ENCODE measurements around the gene DIS3L2. TPM values are rescaled to one million over a fixed set of nuclear protein-coding genes. Genes with fewer than 3 reads are reported as not detected.

The DIS3L2 gene
- total and polyA plus RNA-seq, 2 of the 4 experiments (the other 2 are of a cell fraction), result 14.7 to 19.2 TPM

GRCh38 chr2:231987124-231987727, 25.7 kb downstream of the DIS3L2 start:
- Histone ChIP-seq H3K4me2 (ENCODE audit: low read depth, low read length) (no peak overlapping the region), H3K36me3 (ENCODE audit: control insufficient read depth, insufficient read depth, low read length) (no peaks in the 10 kb centered on the region; the same call in 1 of the 2 replicates), H3K9ac (ENCODE audit: low read depth, low read length) (no peak overlapping the region), H3K4me1 (ENCODE audit: control insufficient read depth, insufficient read depth, low read length) (peaks cover 3% of the 10 kb centered on the region), H3K27me3 (ENCODE audit: control insufficient read depth, insufficient read depth, low read length) (no peaks in the 10 kb centered on the region), H2BK120ac (ENCODE audit: low read depth, low read length) (no peak overlapping the region), H3K27ac (ENCODE audit: insufficient read depth, low read length) (no peak overlapping the region), H3K23ac (ENCODE audit: low read depth, low read length) (no peak overlapping the region), H2BK15ac (ENCODE audit: low read depth, low read length) (no peak overlapping the region), H4K8ac (ENCODE audit: low read depth in 2 of 2, low read length in 2 of 2) (no peak overlapping the region), H3K56ac (ENCODE audit: extremely low read depth, insufficient read depth, low read length) (no peak overlapping the region), H2BK5ac (ENCODE audit: low read depth, low read length, poor library complexity, severe bottlenecking) (no peak overlapping the region), H2AK5ac (ENCODE audit: low read depth, low read length) (no peak overlapping the region), H4K20me1 (ENCODE audit: insufficient read depth, low read length) (peaks cover 21% of the 10 kb centered on the region; the same call in 1 of the 2 replicates), H3K4ac (ENCODE audit: low read depth, low read length) (no peak overlapping the region), H3K9me3 (ENCODE audit: control insufficient read depth, insufficient read depth, low read length) (no peaks in the 10 kb centered on the region), H3K4me3 (ENCODE audit: insufficient read depth, low read depth, low read length) (no peak overlapping the region), H3K9me1 (ENCODE audit: insufficient read depth, low read length) (peaks cover 14% of the 10 kb centered on the region), H3K14ac (replicated peaks; ENCODE audit: low read depth, low read length) (no peak overlapping the region), H2AK9ac (replicated peaks; ENCODE audit: low read depth, low read length, poor library complexity) (no peak overlapping the region), H2AFZ (replicated peaks; ENCODE audit: low read length, poor library complexity) (no peak overlapping the region), H3K18ac (ENCODE audit: low read depth, low read length) (no peak overlapping the region), H4K5ac (ENCODE audit: low read depth, low read length) (no peak overlapping the region), H3K79me1 (ENCODE audit: low read depth in 1 of 2, low read length in 2 of 2) (peaks cover 34 to 50% of the 10 kb centered on the region in 2 experiments), H2BK20ac (ENCODE audit: low read depth, low read length) (no peak overlapping the region), H4K91ac (ENCODE audit: insufficient read depth, low read depth, low read length) (no peak overlapping the region)
- in situ Hi-C loops (cut with MboI; ENCODE audit: low sequenced_read_pairs) (no loop called here), intact Hi-C loops (cut with micrococcal nuclease) (no loop called here), dilution Hi-C loops (cut with HindIII; ENCODE audit: low sequenced_read_pairs, unreplicated experiment) (no loop called here)
- TF ChIP-seq CHD1 (IDR thresholded peaks at IDR 0.05; ENCODE audit: low read depth, low read length), result no peak
- no peak for TF ChIP-seq MAZ (IDR thresholded peaks at IDR 0.05; ENCODE audit: borderline replicate concordance, low read depth, low read length)
- TF ChIP-seq NFE2L2 (IDR thresholded peaks at IDR 0.05; ENCODE audit: low read depth, low read length), result no peak
- TF ChIP-seq FOS (IDR thresholded peaks at IDR 0.05; ENCODE audit: low read depth, low read length), result no peak
- TF ChIP-seq RFX5 (IDR thresholded peaks at IDR 0.05; ENCODE audit: low read depth, low read length), result no peak
- no peak for TF ChIP-seq USF2 (IDR thresholded peaks at IDR 0.05; ENCODE audit: low read depth, low read length)
- no peak for TF ChIP-seq MXI1 (IDR thresholded peaks at IDR 0.05; ENCODE audit: borderline replicate concordance, low read depth, low read length)
- TF ChIP-seq BHLHE40 (IDR thresholded peaks at IDR 0.05; ENCODE audit: low read depth, low read length), result no peak
- no peak for TF ChIP-seq ELK1 (IDR thresholded peaks at IDR 0.05; ENCODE audit: borderline replicate concordance, low read depth, low read length)
- no peak for TF ChIP-seq RCOR1 (IDR thresholded peaks at IDR 0.05; ENCODE audit: insufficient replicate concordance, low read length)
- TF ChIP-seq POLR2A (IDR thresholded peaks at IDR 0.05; ENCODE audit: low read depth, low read length), result no peak
- TF ChIP-seq MAFK (IDR thresholded peaks at IDR 0.05; ENCODE audit: low read depth, low read length), result no peak
- no peak for TF ChIP-seq CTCF (conservative IDR thresholded peaks at IDR 0.05; ENCODE audit: low read depth, low read length)
- TF ChIP-seq RAD21 (IDR thresholded peaks at IDR 0.05; ENCODE audit: low read length), result no peak
- TF ChIP-seq CEBPB (IDR thresholded peaks at IDR 0.05; ENCODE audit: low read depth, low read length), result no peak
- BruUV-seq (replicated peaks), result no TSS peak
- ChIA-PET POLR2A (ENCODE audit: unreplicated experiment) (no interaction called here), CTCF (no interaction called here)
- ATAC-seq (ENCODE audit: low read depth) (no peak), DNase-seq (no peak)
- 90% methylated on average over 2 of the region's 5 CpGs; no CpG with 5 or more reads in 1 of the 2 experiments for WGBS, 2 experiments (ENCODE audit: extremely low coverage in 2 of 2, insufficient read length in 1 of 2)
